ENCODE measurements around the gene FTO. TPM values are rescaled to one million over a fixed set of nuclear protein-coding genes. Genes with fewer than 3 reads are reported as not detected.

FTO gene
- total RNA-seq, 1 donor from 2014 or later = 110 TPM

DNA sequence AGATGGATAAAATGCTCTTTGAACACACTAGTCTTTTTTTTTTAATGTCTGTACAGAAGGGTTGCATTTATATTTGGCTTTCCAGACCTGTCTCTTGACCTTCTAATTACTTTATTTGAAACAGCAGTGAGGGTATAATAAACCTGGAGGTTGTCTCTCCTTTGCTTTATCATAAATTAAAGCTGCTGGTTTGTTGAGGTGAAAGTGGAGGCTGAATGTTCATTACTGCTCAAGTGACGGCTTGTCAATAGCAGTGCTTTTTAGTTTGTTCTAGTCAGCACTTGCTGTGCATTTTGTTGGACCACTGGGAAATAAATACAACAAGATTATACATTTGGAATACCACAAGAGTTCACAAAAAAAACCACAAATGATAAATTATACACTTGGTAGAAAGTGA lies 318.4 kb downstream of the FTO start:
- Mint-ChIP-seq H3K4me3 (no peak overlapping the region), H3K27me3 (ENCODE audit: insufficient read depth, low read depth) (peaks cover 2% of the 10 kb centered on the region), H3K27ac (no peak overlapping the region), H3K4me1 (peaks cover 2% of the 10 kb centered on the region), H3K36me3 (peaks cover 4% of the 10 kb centered on the region), H3K9me3 (peaks cover 3% of the 10 kb centered on the region)
- H3K9ac ChIP-seq = no peak overlapping the region
- DNase-seq (ENCODE audit: low spot score) = no peak
- no peaks in the 10 kb centered on the region for H3K27me3 ChIP-seq
- no peaks in the 10 kb centered on the region for H4K20me1 ChIP-seq (ENCODE audit: low read depth)
- no peaks in the 10 kb centered on the region for H3K79me2 ChIP-seq (ENCODE audit: low read depth)
- H3K4me2 ChIP-seq = no peak overlapping the region
- TF ChIP-seq EZH2 (IDR thresholded peaks at IDR 0.05) (no peak), EZH2phosphoT487 (IDR thresholded peaks at IDR 0.05) (no peak)
- TF ChIP-seq, protein P1, sequence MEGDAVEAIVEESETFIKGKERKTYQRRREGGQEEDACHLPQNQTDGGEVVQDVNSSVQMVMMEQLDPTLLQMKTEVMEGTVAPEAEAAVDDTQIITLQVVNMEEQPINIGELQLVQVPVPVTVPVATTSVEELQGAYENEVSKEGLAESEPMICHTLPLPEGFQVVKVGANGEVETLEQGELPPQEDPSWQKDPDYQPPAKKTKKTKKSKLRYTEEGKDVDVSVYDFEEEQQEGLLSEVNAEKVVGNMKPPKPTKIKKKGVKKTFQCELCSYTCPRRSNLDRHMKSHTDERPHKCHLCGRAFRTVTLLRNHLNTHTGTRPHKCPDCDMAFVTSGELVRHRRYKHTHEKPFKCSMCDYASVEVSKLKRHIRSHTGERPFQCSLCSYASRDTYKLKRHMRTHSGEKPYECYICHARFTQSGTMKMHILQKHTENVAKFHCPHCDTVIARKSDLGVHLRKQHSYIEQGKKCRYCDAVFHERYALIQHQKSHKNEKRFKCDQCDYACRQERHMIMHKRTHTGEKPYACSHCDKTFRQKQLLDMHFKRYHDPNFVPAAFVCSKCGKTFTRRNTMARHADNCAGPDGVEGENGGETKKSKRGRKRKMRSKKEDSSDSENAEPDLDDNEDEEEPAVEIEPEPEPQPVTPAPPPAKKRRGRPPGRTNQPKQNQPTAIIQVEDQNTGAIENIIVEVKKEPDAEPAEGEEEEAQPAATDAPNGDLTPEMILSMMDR (IDR thresholded peaks at IDR 0.05) = no peak
- H3F3A ChIP-seq (ENCODE audit: low read depth) = no peaks in the 10 kb centered on the region
- H3K4me3 ChIP-seq = no peak overlapping the region
- H3K27ac ChIP-seq = no peak overlapping the region
- no peaks in the 10 kb centered on the region for H3K36me3 ChIP-seq
- no peaks in the 10 kb centered on the region for H3K9me3 ChIP-seq (ENCODE audit: low read depth)
- H2AFZ ChIP-seq (replicated peaks) = no peak overlapping the region
- peaks cover 2% of the 10 kb centered on the region for H3K4me1 ChIP-seq

GRCh38 chr16:54026456-54026855 lies 322.5 kb downstream of the FTO start:
- Mint-ChIP-seq H3K9me3 (peaks cover 13% of the 10 kb centered on the region), H3K27ac (no peak overlapping the region), H3K36me3 (peaks cover 12% of the 10 kb centered on the region), H3K4me3 (no peak overlapping the region), H3K4me1 (peaks cover 2% of the 10 kb centered on the region), H3K27me3 (ENCODE audit: insufficient read depth, low read depth) (peaks cover 2% of the 10 kb centered on the region)
- H4K20me1 ChIP-seq (ENCODE audit: low read depth) = no peaks in the 10 kb centered on the region
- H3K4me1 ChIP-seq = peaks cover 9% of the 10 kb centered on the region
- H3K79me2 ChIP-seq (ENCODE audit: low read depth) = no peaks in the 10 kb centered on the region
- H3K27ac ChIP-seq = no peak overlapping the region
- peaks cover 9% of the 10 kb centered on the region for H3K36me3 ChIP-seq
- DNase-seq (ENCODE audit: low spot score) = no peak
- no peaks in the 10 kb centered on the region for H3K27me3 ChIP-seq
- H3K4me3 ChIP-seq = no peak overlapping the region
- H3K9ac ChIP-seq = no peak overlapping the region
- no peak overlapping the region for H2AFZ ChIP-seq (replicated peaks)
- H3K9me3 ChIP-seq (ENCODE audit: low read depth) = peaks cover 6% of the 10 kb centered on the region
- H3K4me2 ChIP-seq = no peak overlapping the region
- TF ChIP-seq EZH2 (IDR thresholded peaks at IDR 0.05) (no peak), EZH2phosphoT487 (IDR thresholded peaks at IDR 0.05) (no peak)
- TF ChIP-seq, protein P1 (IDR thresholded peaks at IDR 0.05) = no peak
- no peaks in the 10 kb centered on the region for H3F3A ChIP-seq (ENCODE audit: low read depth)

GRCh38 chr16:54027062-54027461 lies 323.1 kb downstream of the FTO start:
- Histone ChIP-seq H3F3A (ENCODE audit: low read depth) (no peaks in the 10 kb centered on the region), H3K4me3 (no peak overlapping the region), H3K9me3 (ENCODE audit: low read depth) (peaks cover 6% of the 10 kb centered on the region), H4K20me1 (ENCODE audit: low read depth) (no peaks in the 10 kb centered on the region), H2AFZ (replicated peaks) (no peak overlapping the region), H3K79me2 (ENCODE audit: low read depth) (no peaks in the 10 kb centered on the region), H3K27ac (no peak overlapping the region), H3K9ac (no peak overlapping the region), H3K4me1 (peaks cover 9% of the 10 kb centered on the region), H3K27me3 (no peaks in the 10 kb centered on the region), H3K36me3 (peaks cover 9% of the 10 kb centered on the region), H3K4me2 (no peak overlapping the region)
- Mint-ChIP-seq H3K27ac (no peak overlapping the region), H3K4me3 (no peak overlapping the region), H3K36me3 (peaks cover 14% of the 10 kb centered on the region), H3K27me3 (ENCODE audit: insufficient read depth, low read depth) (peaks cover 2% of the 10 kb centered on the region), H3K4me1 (peaks cover 2% of the 10 kb centered on the region), H3K9me3 (peaks cover 14% of the 10 kb centered on the region)
- TF ChIP-seq EZH2phosphoT487 (IDR thresholded peaks at IDR 0.05) (no peak), EZH2 (IDR thresholded peaks at IDR 0.05) (no peak)
- TF ChIP-seq, protein P1 (IDR thresholded peaks at IDR 0.05) = no peak
- no peak for DNase-seq (ENCODE audit: low spot score)
